ENCODE data around the gene GBA3. TPM values are rescaled to one million over a fixed set of nuclear protein-coding genes. Genes with fewer than 3 reads are reported as not detected.

GBA3 gene
- total RNA-seq, 1 experiment from 2014 or later, result not detected

Other genes starting within 250 kb of the GBA3 start
- gene ADGRA3, start 176.9 kb upstream of the GBA3 start, total RNA-seq (2021; ENCODE audit: unreplicated experiment), result 43.0 TPM